Large intestine (tissue), 3 donors: Measurements from ENCODE around the gene OR2AT4. TPM values are rescaled to one million over a fixed set of nuclear protein-coding genes. Genes with fewer than 3 reads are reported as not detected.

Experiments used
- DNase-seq, 2 donors: peaks; one replicate each; pipeline versions ENCODE4 v3.0.0 to v3.0.0-alpha.2; 2013
- H3K27ac ChIP-seq: one replicate; pipeline ENCODE4 v1.5.1; 2013; ENCODE audit warnings: low read length
- H3K27me3 ChIP-seq: 2 replicates; pipeline ENCODE4 v1.6.1; 2013; ENCODE audit warnings: low read length; ENCODE audit not compliant: control insufficient read depth, insufficient read depth
- H3K36me3 ChIP-seq: 2 replicates; pipeline ENCODE4 v1.6.1; 2013; ENCODE audit warnings: low read length; ENCODE audit not compliant: control insufficient read depth, insufficient read depth
- H3K4me1 ChIP-seq: one replicate; pipeline ENCODE4 v1.6.1; 2013; ENCODE audit warnings: low read length; ENCODE audit not compliant: control insufficient read depth, insufficient read depth
- H3K4me3 ChIP-seq: one replicate; pipeline ENCODE4 v1.5.1; 2013; ENCODE audit warnings: low read length
- H3K9me3 ChIP-seq: one replicate; pipeline ENCODE4 v1.6.1; 2013; ENCODE audit warnings: mild to moderate bottlenecking, low read depth, low read length, moderate library complexity; ENCODE audit not compliant: control insufficient read depth
- WGBS: methylation state at CpG from one replicate; pipeline ENCODE4 v1.1.5; 2013; ENCODE audit warnings: low lambda C conversion rate; ENCODE audit not compliant: insufficient coverage; 5-methylcytosine and 5-hydroxymethylcytosine counted together
- polyA plus RNA-seq: library from polyadenylated mRNA; unstranded; fragments of 120-200 nt; gene quantifications from one replicate; pipeline ENCODE4 v1.2.1, GENCODE V29; 2013

Gene OR2AT4
- polyA plus RNA-seq, 1 donor: 3.2 TPM

DNA sequence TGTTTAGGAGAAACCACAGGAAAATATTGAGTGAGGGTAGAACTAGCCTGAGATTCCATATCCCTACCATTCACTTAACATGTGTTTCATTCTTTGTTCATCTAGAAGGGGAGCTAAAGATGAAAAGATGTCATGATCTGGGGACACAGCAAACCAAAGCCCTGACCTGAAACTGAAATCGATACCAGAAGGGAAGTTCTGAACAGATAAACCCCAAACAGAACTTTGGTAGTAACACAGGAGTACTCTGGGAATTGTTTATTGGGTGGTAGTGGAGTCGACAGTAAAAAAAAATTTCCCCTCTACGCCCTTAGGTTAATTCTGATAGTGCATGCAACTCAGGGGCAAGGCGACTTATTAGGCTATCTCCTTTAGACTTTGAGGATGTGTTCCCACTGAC is 27.2 kb downstream of the OR2AT4 start:
- Histone ChIP-seq H3K27me3 (peaks cover 13% of the 10 kb centered on the region), H3K4me3 (no peak overlapping the region), H3K36me3 (no peaks in the 10 kb centered on the region), H3K27ac (no peak overlapping the region), H3K4me1 (no peaks in the 10 kb centered on the region), H3K9me3 (no peaks in the 10 kb centered on the region)
- no CpG with 5 or more reads among the region's 4 CpGs for WGBS
- DNase-seq: no peak

DNA sequence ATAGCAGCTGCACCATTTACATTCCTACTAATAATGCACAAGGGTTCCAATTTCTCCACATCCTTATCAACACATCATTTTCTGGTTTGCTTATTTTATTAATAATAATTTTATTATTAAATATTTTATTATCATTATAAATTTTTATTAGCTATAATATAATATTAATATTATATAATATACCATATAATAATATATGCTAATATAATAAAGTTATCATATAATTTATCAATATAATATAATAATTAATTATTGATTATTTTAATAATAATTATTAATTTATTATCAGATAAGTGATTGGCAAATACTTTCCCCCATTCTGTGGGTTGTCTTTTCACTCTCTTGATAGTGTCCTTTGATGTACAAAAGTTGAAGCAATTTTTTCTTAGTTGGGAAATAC is 27.7 kb downstream of the OR2AT4 start:
- Histone ChIP-seq H3K9me3 (no peaks in the 10 kb centered on the region), H3K4me3 (no peak overlapping the region), H3K4me1 (no peaks in the 10 kb centered on the region), H3K27ac (no peak overlapping the region), H3K36me3 (no peaks in the 10 kb centered on the region), H3K27me3 (peaks cover 13% of the 10 kb centered on the region)
- DNase-seq: no peak

- no peaks in the 10 kb centered on the region for H3K4me1 ChIP-seq
- H3K9me3 ChIP-seq: no peaks in the 10 kb centered on the region
- no peak for DNase-seq
- no peaks in the 10 kb centered on the region for H3K36me3 ChIP-seq
- no peak overlapping the region for H3K4me3 ChIP-seq
- H3K27me3 ChIP-seq: peaks cover 11% of the 10 kb centered on the region
- no peak overlapping the region for H3K27ac ChIP-seq
Observed at GRCh38 chr11:75068559-75068958, 28.1 kb downstream of the OR2AT4 start.

DNA sequence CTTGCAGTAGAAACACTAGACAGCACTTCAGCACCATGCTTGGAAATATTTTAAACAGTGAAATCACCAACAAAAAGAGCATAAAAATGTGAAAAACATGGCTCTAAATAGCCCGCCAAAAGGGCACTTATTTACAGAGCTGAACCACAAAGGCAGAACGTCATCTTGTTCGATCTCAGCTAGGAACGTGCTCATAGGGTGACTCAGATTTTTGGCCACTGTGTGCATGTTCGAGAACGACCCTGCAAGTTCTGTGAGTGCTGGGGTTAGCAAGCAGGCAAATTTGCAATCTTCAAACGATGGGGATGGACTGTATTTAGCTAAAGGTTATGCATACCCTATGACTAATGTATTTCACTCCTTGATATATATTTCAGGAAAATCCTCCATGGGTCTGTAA is 30.6 kb downstream of the OR2AT4 start:
- DNase-seq: no peak
- WGBS: no CpG with 5 or more reads among the region's 7 CpGs
- H3K4me3 ChIP-seq: no peak overlapping the region

DNA sequence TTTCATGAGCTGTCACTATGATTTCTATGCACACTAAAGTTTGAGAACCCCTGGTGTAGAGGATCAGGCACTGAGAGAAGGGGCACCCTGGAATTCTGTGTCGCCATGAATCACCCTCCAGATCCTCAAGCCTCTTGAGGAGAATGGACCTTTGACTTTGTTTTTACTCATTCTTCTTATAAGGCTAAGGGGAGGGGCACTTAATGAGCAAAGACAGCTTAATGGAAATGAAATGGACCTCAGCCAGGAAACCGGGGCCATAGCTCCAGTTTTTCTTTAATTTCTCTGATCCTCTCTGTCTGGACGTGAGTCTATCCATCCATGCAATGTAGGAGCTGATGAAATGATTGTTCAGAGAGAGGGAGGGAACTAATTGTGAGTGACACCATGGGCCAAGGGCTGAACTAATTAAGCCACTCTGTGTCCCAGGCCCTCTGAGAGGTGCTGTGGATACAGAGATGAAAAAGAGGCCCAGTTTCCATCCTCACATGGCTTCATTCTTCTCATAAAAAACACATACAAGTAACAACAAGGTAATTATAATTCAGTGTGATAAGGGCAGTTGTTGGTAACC is 32.8 kb downstream of the OR2AT4 start:
- H3K27ac ChIP-seq: no peak overlapping the region
- H3K4me1 ChIP-seq: no peaks in the 10 kb centered on the region
- H3K27me3 ChIP-seq: peaks cover 5% of the 10 kb centered on the region
- WGBS: 53% methylated on average over 2 of the region's 3 CpGs
- H3K9me3 ChIP-seq: no peaks in the 10 kb centered on the region
- H3K4me3 ChIP-seq: no peak overlapping the region
- DNase-seq: peak in 1 of 2 donors; percentile 31
- no peaks in the 10 kb centered on the region for H3K36me3 ChIP-seq

More for the DNA sequence above, 30.6 kb downstream of the OR2AT4 start:
- H3K27ac ChIP-seq: no peak overlapping the region
- H3K27me3 ChIP-seq: peaks cover 7% of the 10 kb centered on the region
- H3K4me1 ChIP-seq: no peaks in the 10 kb centered on the region
- no peaks in the 10 kb centered on the region for H3K36me3 ChIP-seq
- H3K9me3 ChIP-seq: no peaks in the 10 kb centered on the region

DNA sequence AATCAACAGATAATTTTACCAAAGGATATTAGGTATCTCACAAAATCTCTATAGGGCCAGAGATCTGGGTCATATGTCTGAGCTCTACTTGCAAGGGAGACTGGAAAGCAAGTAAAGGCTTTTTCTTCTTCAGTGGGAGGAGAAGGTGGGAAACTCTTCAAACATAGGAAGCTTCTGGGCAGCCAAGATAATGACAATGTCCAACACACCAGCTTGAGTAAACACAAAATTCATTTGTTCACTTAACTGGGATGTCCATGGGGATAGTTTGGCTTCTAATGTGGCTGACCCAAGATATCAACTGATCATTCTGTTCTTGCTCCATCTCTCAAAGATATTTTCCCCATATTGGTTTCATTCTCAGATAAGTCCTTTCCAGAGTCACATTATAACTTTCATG is 37.4 kb downstream of the OR2AT4 start:
- H3K27me3 ChIP-seq: no peaks in the 10 kb centered on the region
- H3K4me3 ChIP-seq: no peak overlapping the region
- H3K36me3 ChIP-seq: no peaks in the 10 kb centered on the region
- no peak overlapping the region for H3K27ac ChIP-seq
- no peak for DNase-seq
- no peaks in the 10 kb centered on the region for H3K9me3 ChIP-seq
- H3K4me1 ChIP-seq: no peaks in the 10 kb centered on the region

GRCh38 chr11:75056814-75057213 is 39.9 kb downstream of the OR2AT4 start:
- DNase-seq: no peak
- H3K36me3 ChIP-seq: no peaks in the 10 kb centered on the region
- 100% methylated on average over 1 of the region's 3 CpGs for WGBS
- H3K4me3 ChIP-seq: no peak overlapping the region
- H3K27me3 ChIP-seq: no peaks in the 10 kb centered on the region
- no peak overlapping the region for H3K27ac ChIP-seq
- H3K4me1 ChIP-seq: no peaks in the 10 kb centered on the region
- H3K9me3 ChIP-seq: peaks cover 5% of the 10 kb centered on the region

- DNase-seq: no peak
- Histone ChIP-seq H3K4me3 (no peak overlapping the region), H3K27me3 (no peaks in the 10 kb centered on the region), H3K4me1 (no peaks in the 10 kb centered on the region), H3K36me3 (no peaks in the 10 kb centered on the region), H3K9me3 (peaks cover 13% of the 10 kb centered on the region), H3K27ac (no peak overlapping the region)
- no CpG with 5 or more reads among the region's 6 CpGs for WGBS
Observed at GRCh38 chr11:75055511-75055910, 41.2 kb downstream of the OR2AT4 start.

- no peaks in the 10 kb centered on the region for H3K4me1 ChIP-seq
- peaks cover 13% of the 10 kb centered on the region for H3K9me3 ChIP-seq
- no peaks in the 10 kb centered on the region for H3K27me3 ChIP-seq
- no peak for DNase-seq
- WGBS: 0% methylated on average over 1 of the region's 1 CpG
- no peaks in the 10 kb centered on the region for H3K36me3 ChIP-seq
- H3K27ac ChIP-seq: no peak overlapping the region
- no peak overlapping the region for H3K4me3 ChIP-seq
Observed at GRCh38 chr11:75052457-75052856, 44.2 kb downstream of the OR2AT4 start.

- H3K4me3 ChIP-seq: no peak overlapping the region
- no CpG with 5 or more reads among the region's 5 CpGs for WGBS
Observed at GRCh38 chr11:75051043-75051442, 45.6 kb downstream of the OR2AT4 start.

GRCh38 chr11:75050516-75050915 is 46.2 kb downstream of the OR2AT4 start:
- H3K4me1 ChIP-seq: no peaks in the 10 kb centered on the region
- no peak overlapping the region for H3K27ac ChIP-seq
- no peak overlapping the region for H3K4me3 ChIP-seq
- no peak for DNase-seq
- no peaks in the 10 kb centered on the region for H3K36me3 ChIP-seq
- H3K9me3 ChIP-seq: peaks cover 13% of the 10 kb centered on the region
- no CpG with 5 or more reads among the region's 4 CpGs for WGBS
- no peaks in the 10 kb centered on the region for H3K27me3 ChIP-seq

More at GRCh38 chr11:75051043-75051442, 45.6 kb downstream of the OR2AT4 start:
- Histone ChIP-seq H3K4me1 (no peaks in the 10 kb centered on the region), H3K27ac (no peak overlapping the region), H3K9me3 (peaks cover 13% of the 10 kb centered on the region), H3K27me3 (no peaks in the 10 kb centered on the region), H3K36me3 (no peaks in the 10 kb centered on the region)
- DNase-seq: no peak
